Peyer's patch (tissue), 4 donors: ENCODE data around the gene FAM228A. TPM values are rescaled to one million over a fixed set of nuclear protein-coding genes. Genes with fewer than 3 reads are reported as not detected.

Experiments used
- DNase-seq, 3 donors: peaks; one replicate each; pipeline ENCODE4 v3.0.0-alpha.2; 2017 to 2019
- H3K27ac ChIP-seq, 4 donors: fragments of 200-600 bp; sonication (generic); one replicate each; pipeline ENCODE4 v1.5.1; 2016 to 2019
- H3K27me3 ChIP-seq, 2 donors: fragments of 200-600 bp; sonication (generic); one replicate each; pipeline ENCODE4 v1.5.1; 2019
- H3K36me3 ChIP-seq, 3 donors: fragments of 200-600 bp; sonication (generic); one replicate each; pipeline ENCODE4 v1.5.1; 2016 to 2019
- H3K4me1 ChIP-seq, 4 donors: fragments of 200-600 bp; sonication (generic); one replicate each; pipeline ENCODE4 v1.5.1; 2016 to 2019
- H3K4me3 ChIP-seq, 4 donors: fragments of 200-600 bp; sonication (generic); 1 replicate in 3 of 4; 2 replicates in 1 of 4; pipeline ENCODE4 v1.5.1; 2016 to 2019; ENCODE audit warnings: mild to moderate bottlenecking in 1 of 4
- H3K9me3 ChIP-seq, 4 donors: fragments of 200-600 bp; sonication (generic); one replicate each; pipeline ENCODE4 v1.5.1; 2016 to 2019; ENCODE audit warnings: mild to moderate bottlenecking in 1 of 4
- POLR2A ChIP-seq, 2 donors: fragments of 450-650 bp; IDR thresholded peaks; one replicate each; pipeline ENCODE4 v1.5.1; 2017; ENCODE audit warnings: antibody characterized with exemption in 2 of 2, mild to moderate bottlenecking in 2 of 2, moderate library complexity in 2 of 2
- total RNA-seq, 4 donors: library from RNA; depleted of rRNA; stranded (reverse); fragments of >200 nt; gene quantifications; one replicate each; pipeline ENCODE4 v1.1.0, GENCODE V29; 2016
- TF ChIP-seq, protein P1 (sequence below), 6 experiments: fragments of 450-650 bp in 4 of 6; fragments of 200-600 bp in 2 of 6; sonication (generic) in 1 of 6; IDR thresholded peaks; one replicate each; pipeline ENCODE4 v1.5.1; 2017 to 2019; ENCODE audit warnings: antibody characterized with exemption in 6 of 6, mild to moderate bottlenecking in 3 of 6, moderate library complexity in 1 of 6

Gene FAM228A
- total RNA-seq, 4 donors from 2014 or later: 0.54 TPM; not detected in 3

DNA sequence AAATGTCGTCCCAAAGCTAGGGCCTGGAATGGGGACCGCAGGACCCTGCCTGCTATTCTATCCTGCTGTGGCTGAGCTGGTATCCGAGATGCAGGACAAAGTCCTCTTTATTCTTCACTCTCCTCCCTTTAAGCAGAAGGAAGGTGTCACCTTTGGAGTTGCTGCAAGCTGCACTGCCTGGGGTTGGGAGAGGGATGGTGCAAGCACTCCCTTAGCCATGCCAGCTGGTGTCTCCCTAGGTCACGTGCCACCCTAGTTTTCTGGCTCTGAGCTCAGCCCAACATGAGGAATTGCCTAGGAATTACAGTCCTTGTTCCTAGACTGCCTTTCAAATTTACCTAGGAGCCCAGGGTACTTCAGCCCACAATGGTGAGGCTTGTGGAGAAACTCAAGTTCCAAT is 21.4 kb upstream of the FAM228A start:
- TF ChIP-seq, protein P1, sequence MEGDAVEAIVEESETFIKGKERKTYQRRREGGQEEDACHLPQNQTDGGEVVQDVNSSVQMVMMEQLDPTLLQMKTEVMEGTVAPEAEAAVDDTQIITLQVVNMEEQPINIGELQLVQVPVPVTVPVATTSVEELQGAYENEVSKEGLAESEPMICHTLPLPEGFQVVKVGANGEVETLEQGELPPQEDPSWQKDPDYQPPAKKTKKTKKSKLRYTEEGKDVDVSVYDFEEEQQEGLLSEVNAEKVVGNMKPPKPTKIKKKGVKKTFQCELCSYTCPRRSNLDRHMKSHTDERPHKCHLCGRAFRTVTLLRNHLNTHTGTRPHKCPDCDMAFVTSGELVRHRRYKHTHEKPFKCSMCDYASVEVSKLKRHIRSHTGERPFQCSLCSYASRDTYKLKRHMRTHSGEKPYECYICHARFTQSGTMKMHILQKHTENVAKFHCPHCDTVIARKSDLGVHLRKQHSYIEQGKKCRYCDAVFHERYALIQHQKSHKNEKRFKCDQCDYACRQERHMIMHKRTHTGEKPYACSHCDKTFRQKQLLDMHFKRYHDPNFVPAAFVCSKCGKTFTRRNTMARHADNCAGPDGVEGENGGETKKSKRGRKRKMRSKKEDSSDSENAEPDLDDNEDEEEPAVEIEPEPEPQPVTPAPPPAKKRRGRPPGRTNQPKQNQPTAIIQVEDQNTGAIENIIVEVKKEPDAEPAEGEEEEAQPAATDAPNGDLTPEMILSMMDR (IDR thresholded peaks at IDR 0.05): no peak
- TF ChIP-seq POLR2A (IDR thresholded peaks at IDR 0.05): no peak
- no peaks in the 10 kb centered on the region for H3K9me3 ChIP-seq
- H3K4me3 ChIP-seq: no peak overlapping the region
- H3K36me3 ChIP-seq: no peaks in the 10 kb centered on the region
- no peak overlapping the region for H3K27ac ChIP-seq
- no peaks in the 10 kb centered on the region for H3K4me1 ChIP-seq
- no peak for DNase-seq
- no peaks in the 10 kb centered on the region for H3K27me3 ChIP-seq

DNA sequence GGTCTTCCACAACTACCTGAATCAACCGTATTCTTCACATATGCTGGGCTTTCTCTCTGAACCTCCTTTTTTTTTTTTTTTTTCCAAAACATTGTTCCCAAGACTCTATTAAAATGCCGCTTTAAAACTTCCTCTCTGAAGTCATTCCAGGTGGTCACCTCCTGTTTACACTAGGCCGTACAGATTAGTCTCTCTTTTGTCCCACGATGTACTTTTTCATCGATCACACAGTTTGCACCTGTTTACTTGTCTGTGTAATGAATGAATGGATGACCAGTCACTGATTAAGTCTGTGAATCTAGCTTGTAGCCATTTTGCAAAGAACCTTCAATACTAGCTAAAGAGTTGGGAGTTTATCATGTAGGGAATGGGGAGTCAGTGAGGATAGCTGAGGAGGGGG is 16.7 kb upstream of the FAM228A start:
- Histone ChIP-seq H3K9me3 (no peaks in the 10 kb centered on the region), H3K36me3 (no peaks in the 10 kb centered on the region), H3K4me1 (no peaks in the 10 kb centered on the region), H3K27ac (no peak overlapping the region), H3K27me3 (no peaks in the 10 kb centered on the region), H3K4me3 (no peak overlapping the region)
- no peak for DNase-seq
- TF ChIP-seq, protein P1 (IDR thresholded peaks at IDR 0.05): no peak
- TF ChIP-seq POLR2A (IDR thresholded peaks at IDR 0.05): no peak

DNA sequence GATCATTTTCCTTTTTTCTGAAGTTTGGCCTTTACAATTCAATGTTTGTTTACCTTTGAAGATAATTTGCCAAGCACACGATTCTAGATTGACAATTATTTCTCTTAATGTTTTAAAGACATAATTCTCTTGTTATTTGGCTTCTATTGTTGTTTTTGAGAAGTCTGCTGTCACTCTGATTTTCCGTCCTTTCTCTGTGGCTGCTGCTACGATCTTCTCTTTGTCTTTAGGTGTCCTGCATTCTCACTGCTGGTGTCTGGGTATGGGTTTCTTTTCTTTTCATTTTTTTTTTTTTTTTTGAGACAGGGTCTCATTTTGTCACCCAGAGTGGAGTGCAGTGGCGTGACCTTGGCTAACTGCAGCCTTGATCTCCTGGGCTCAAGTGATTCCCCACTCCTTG is 15.1 kb upstream of the FAM228A start:
- Histone ChIP-seq H3K9me3 (no peaks in the 10 kb centered on the region), H3K4me1 (no peaks in the 10 kb centered on the region), H3K4me3 (no peak overlapping the region), H3K27ac (no peak overlapping the region), H3K27me3 (no peaks in the 10 kb centered on the region), H3K36me3 (no peaks in the 10 kb centered on the region)
- DNase-seq: no peak
- TF ChIP-seq, protein P1 (IDR thresholded peaks at IDR 0.05): no peak
- no peak for TF ChIP-seq POLR2A (IDR thresholded peaks at IDR 0.05)

DNA sequence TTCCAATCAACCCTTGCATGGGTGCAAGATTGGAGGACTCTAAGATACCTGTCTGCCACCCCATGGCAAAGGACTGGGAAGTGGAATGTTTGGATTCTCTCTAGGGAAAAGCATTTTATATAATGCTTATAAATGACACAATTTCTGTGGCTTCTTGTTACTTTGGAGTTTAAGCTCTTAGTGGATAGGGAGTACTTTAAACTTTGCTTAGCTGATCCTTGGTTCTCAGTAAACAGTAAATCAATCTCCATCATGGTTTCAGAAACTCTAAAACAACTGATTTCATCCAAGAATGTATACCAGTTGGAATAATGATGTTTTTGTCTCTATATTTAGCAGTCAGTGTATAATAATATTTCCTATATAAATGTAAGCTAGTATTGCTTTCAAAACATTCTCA is 14.1 kb upstream of the FAM228A start:
- no peaks in the 10 kb centered on the region for H3K27me3 ChIP-seq

DNA sequence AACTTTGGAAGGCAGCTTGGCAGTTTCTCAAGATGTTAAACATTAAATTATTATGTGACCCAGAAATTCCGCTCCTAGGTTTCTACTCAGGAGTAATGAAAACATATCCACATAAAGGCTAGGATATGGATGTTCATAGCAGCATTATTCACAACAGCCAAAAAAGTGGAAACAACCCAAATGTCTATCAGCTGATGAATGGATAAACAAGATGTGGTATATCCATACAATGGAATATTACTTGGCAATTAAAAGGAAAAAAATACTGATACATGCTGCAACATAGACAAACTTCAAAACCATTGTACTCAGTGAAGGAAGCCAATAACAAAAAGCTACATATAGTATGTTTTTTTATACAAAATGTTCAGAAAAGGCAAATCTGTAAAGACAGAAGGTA is 12.4 kb upstream of the FAM228A start:
- Histone ChIP-seq H3K4me3 (no peak overlapping the region), H3K4me1 (no peaks in the 10 kb centered on the region), H3K36me3 (no peaks in the 10 kb centered on the region), H3K27ac (no peak overlapping the region), H3K9me3 (no peaks in the 10 kb centered on the region), H3K27me3 (no peaks in the 10 kb centered on the region)
- TF ChIP-seq, protein P1 (IDR thresholded peaks at IDR 0.05): no peak
- no peak for TF ChIP-seq POLR2A (IDR thresholded peaks at IDR 0.05)
- no peak for DNase-seq

More for the DNA sequence above, 14.1 kb upstream of the FAM228A start:
- Histone ChIP-seq H3K4me3 (no peak overlapping the region), H3K36me3 (no peaks in the 10 kb centered on the region), H3K27ac (no peak overlapping the region), H3K9me3 (no peaks in the 10 kb centered on the region), H3K4me1 (no peaks in the 10 kb centered on the region)
- TF ChIP-seq POLR2A (IDR thresholded peaks at IDR 0.05): no peak
- TF ChIP-seq, protein P1 (IDR thresholded peaks at IDR 0.05): no peak
- DNase-seq: no peak

DNA sequence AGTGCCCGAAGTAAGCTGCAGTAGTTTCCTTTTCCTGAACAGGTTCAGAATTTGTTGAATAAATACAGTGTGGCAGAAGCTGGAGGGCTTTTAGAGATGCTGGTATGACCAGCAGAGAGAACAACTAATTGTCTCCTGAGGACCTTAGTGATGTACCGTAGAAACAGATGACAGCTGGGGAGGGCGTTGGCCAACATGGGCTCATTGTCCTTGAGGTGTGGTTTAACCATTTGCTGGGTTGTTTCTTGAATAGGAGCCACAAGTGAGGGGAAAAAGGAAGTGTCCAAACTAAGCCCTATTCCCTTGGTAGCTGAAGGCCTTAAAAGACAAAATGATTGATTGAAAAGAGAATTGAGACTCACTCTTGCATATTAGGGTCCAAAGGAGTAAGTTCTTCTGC is 11.7 kb upstream of the FAM228A start:
- no peaks in the 10 kb centered on the region for H3K27me3 ChIP-seq
- no peak overlapping the region for H3K4me3 ChIP-seq
- no peaks in the 10 kb centered on the region for H3K9me3 ChIP-seq
- no peaks in the 10 kb centered on the region for H3K4me1 ChIP-seq
- no peak for TF ChIP-seq POLR2A (IDR thresholded peaks at IDR 0.05)
- TF ChIP-seq, protein P1 (IDR thresholded peaks at IDR 0.05): no peak
- no peaks in the 10 kb centered on the region for H3K36me3 ChIP-seq
- no peak overlapping the region for H3K27ac ChIP-seq
- no peak for DNase-seq
